ENCODE data around the gene ACTL6B. TPM values are rescaled to one million over a fixed set of nuclear protein-coding genes. Genes with fewer than 3 reads are reported as not detected.
A peak's percentile ranks its signal among the peaks of the same experiment; 100 is the strongest.

The ACTL6B gene
- total and polyA plus RNA-seq, 2 of the 13 experiments (the other 11 are each of a cell fraction or from before 2014, with no cell fraction given), result not detected

- TF ChIP-seq ZMYM4 (CRISPR knock-in tag; IDR thresholded peaks at IDR 0.05) (no peak; the same call in 1 of the 2 replicates), XRCC5 (optimal IDR thresholded peaks at IDR 0.05; ENCODE audit: low read length) (peak; percentile 97), STAT5B (CRISPR knock-in tag; IDR thresholded peaks at IDR 0.05) (no peak), TBL1XR1 (IDR thresholded peaks at IDR 0.05; ENCODE audit: borderline replicate concordance, low read length, partially characterized antibody) (peak; percentile 60), SKIL (CRISPR knock-in tag; IDR thresholded peaks at IDR 0.05; ENCODE audit: borderline replicate concordance) (peak; percentile 68; the same call in 1 of the 2 replicates), KAT8 (CRISPR knock-in tag; IDR thresholded peaks at IDR 0.05) (peak; percentile 84), ZNF674 (CRISPR knock-in tag; IDR thresholded peaks at IDR 0.05; ENCODE audit: low read depth) (no peak), ZNF597 (CRISPR knock-in tag; IDR thresholded peaks at IDR 0.05) (no peak), KLF9 (CRISPR knock-in tag; IDR thresholded peaks at IDR 0.05; ENCODE audit: low read depth) (0 out of 2 replicates have a peak, but pooled peaks have one; percentile 37), CHD2 (IDR thresholded peaks at IDR 0.05; ENCODE audit: low read depth, low read length) (peak; percentile 88), NCOA5 (CRISPR knock-in tag; IDR thresholded peaks at IDR 0.05) (no peak), RBM22 (optimal IDR thresholded peaks at IDR 0.05; ENCODE audit: low read length) (no peak), IRX3 (CRISPR knock-in tag; IDR thresholded peaks at IDR 0.05; ENCODE audit: borderline replicate concordance, low read depth) (no peak), ZNF280B (CRISPR knock-in tag; IDR thresholded peaks at IDR 0.05; ENCODE audit: borderline replicate concordance) (no peak), ZNF569 (CRISPR knock-in tag; IDR thresholded peaks at IDR 0.05; ENCODE audit: borderline replicate concordance) (no peak), IKZF5 (CRISPR knock-in tag; IDR thresholded peaks at IDR 0.05) (peak; percentile 75; the same call in 1 of the 2 replicates), RFX5 (IDR thresholded peaks at IDR 0.05; ENCODE audit: low read depth, low read length) (no peak), HMG20B (CRISPR knock-in tag; conservative IDR thresholded peaks at IDR 0.05) (no peak), TEF (CRISPR knock-in tag; IDR thresholded peaks at IDR 0.05) (no peak), NBN (conservative IDR thresholded peaks at IDR 0.05) (no peak), MTF1 (CRISPR knock-in tag; IDR thresholded peaks at IDR 0.05) (no peak), MAZ (IDR thresholded peaks at IDR 0.05; ENCODE audit: borderline replicate concordance, low read depth, low read length) (no peak; the same call in 1 of the 2 replicates), MAZ (CRISPR knock-in tag; IDR thresholded peaks at IDR 0.05; ENCODE audit: low read depth) (peak; percentile 85; the same call in 1 of the 2 replicates), KDM2A (CRISPR knock-in tag; IDR thresholded peaks at IDR 0.05; ENCODE audit: borderline replicate concordance, low read depth) (peak; percentile 94), ZNF703 (CRISPR knock-in tag; IDR thresholded peaks at IDR 0.05; ENCODE audit: borderline replicate concordance) (no peak)
These were observed 17.2 kb upstream of the ACTL6B start, which contains the start of gene GNB2 (continued) for GRCh38 chr7:100673302-100673941.
